IPS-18a (cell line): Measurements from ENCODE around the gene PLD1.

Experiments used
- H3K27ac ChIP-seq: one replicate; pipeline ENCODE4 v1.5.1; 2013; ENCODE audit warnings: low read length
- H3K27me3 ChIP-seq: one replicate; pipeline ENCODE4 v1.6.1; 2013; ENCODE audit warnings: mild to moderate bottlenecking, low read length; ENCODE audit not compliant: control insufficient read depth, insufficient read depth
- H3K36me3 ChIP-seq: one replicate; pipeline ENCODE4 v1.6.1; 2013; ENCODE audit warnings: low read depth, low read length; ENCODE audit not compliant: control insufficient read depth
- H3K4me1 ChIP-seq: one replicate; pipeline ENCODE4 v1.6.1; 2013; ENCODE audit warnings: low read depth, low read length; ENCODE audit not compliant: control insufficient read depth
- H3K4me3 ChIP-seq: one replicate; pipeline ENCODE4 v1.5.1; 2013; ENCODE audit warnings: low read length
- H3K9ac ChIP-seq: one replicate; pipeline ENCODE4 v1.6.1; 2013; ENCODE audit warnings: mild to moderate bottlenecking, low read length, moderate library complexity
- H3K9me3 ChIP-seq: one replicate; pipeline ENCODE4 v1.6.1; 2013; ENCODE audit warnings: low read depth, low read length; ENCODE audit not compliant: control insufficient read depth

The PLD1 gene

GRCh38 chr3:171775943-171776342, 34.3 kb downstream of the PLD1 start:
- Histone ChIP-seq H3K4me1 (peaks cover 3% of the 10 kb centered on the region), H3K36me3 (no peaks in the 10 kb centered on the region), H3K4me3 (no peak overlapping the region), H3K27ac (no peak overlapping the region), H3K9ac (no peak overlapping the region), H3K9me3 (no peaks in the 10 kb centered on the region), H3K27me3 (no peaks in the 10 kb centered on the region)

- no peak overlapping the region for H3K27ac ChIP-seq
- no peaks in the 10 kb centered on the region for H3K27me3 ChIP-seq
- H3K9me3 ChIP-seq: no peaks in the 10 kb centered on the region
- H3K4me3 ChIP-seq: no peak overlapping the region
- no peak overlapping the region for H3K9ac ChIP-seq
- H3K36me3 ChIP-seq: no peaks in the 10 kb centered on the region
- H3K4me1 ChIP-seq: peaks cover 3% of the 10 kb centered on the region
Measured at GRCh38 chr3:171774521-171774920, 35.8 kb downstream of the PLD1 start.

- peaks cover 2% of the 10 kb centered on the region for H3K4me1 ChIP-seq
Measured at GRCh38 chr3:171772427-171773056, 37.7 kb downstream of the PLD1 start.

GRCh38 chr3:171770689-171771620, 39.3 kb downstream of the PLD1 start:
- H3K4me3 ChIP-seq: no peak overlapping the region
- no peaks in the 10 kb centered on the region for H3K36me3 ChIP-seq
- H3K4me1 ChIP-seq: no peaks in the 10 kb centered on the region
- H3K9ac ChIP-seq: no peak overlapping the region
- no peaks in the 10 kb centered on the region for H3K27me3 ChIP-seq
- no peaks in the 10 kb centered on the region for H3K9me3 ChIP-seq
- no peak overlapping the region for H3K27ac ChIP-seq

More at GRCh38 chr3:171772427-171773056, 37.7 kb downstream of the PLD1 start:
- no peaks in the 10 kb centered on the region for H3K27me3 ChIP-seq
- H3K36me3 ChIP-seq: no peaks in the 10 kb centered on the region
- no peak overlapping the region for H3K27ac ChIP-seq
- no peak overlapping the region for H3K9ac ChIP-seq
- no peak overlapping the region for H3K4me3 ChIP-seq
- no peaks in the 10 kb centered on the region for H3K9me3 ChIP-seq

GRCh38 chr3:171769461-171769860, 40.8 kb downstream of the PLD1 start:
- Histone ChIP-seq H3K27me3 (no peaks in the 10 kb centered on the region), H3K9me3 (no peaks in the 10 kb centered on the region), H3K27ac (no peak overlapping the region), H3K4me3 (no peak overlapping the region), H3K9ac (no peak overlapping the region), H3K36me3 (no peaks in the 10 kb centered on the region), H3K4me1 (no peaks in the 10 kb centered on the region)

- Histone ChIP-seq H3K27ac (no peak overlapping the region), H3K4me3 (no peak overlapping the region), H3K9me3 (no peaks in the 10 kb centered on the region), H3K9ac (no peak overlapping the region), H3K27me3 (no peaks in the 10 kb centered on the region), H3K4me1 (no peaks in the 10 kb centered on the region), H3K36me3 (no peaks in the 10 kb centered on the region)
Measured at GRCh38 chr3:171768986-171769385, 41.3 kb downstream of the PLD1 start.

- Histone ChIP-seq H3K27me3 (no peaks in the 10 kb centered on the region), H3K9ac (no peak overlapping the region), H3K9me3 (no peaks in the 10 kb centered on the region), H3K4me3 (no peak overlapping the region), H3K36me3 (no peaks in the 10 kb centered on the region), H3K27ac (no peak overlapping the region), H3K4me1 (no peaks in the 10 kb centered on the region)
Measured at GRCh38 chr3:171768281-171768900, 41.9 kb downstream of the PLD1 start.

- H3K4me1 ChIP-seq: no peaks in the 10 kb centered on the region
- H3K4me3 ChIP-seq: no peak overlapping the region
- H3K9me3 ChIP-seq: no peaks in the 10 kb centered on the region
- H3K27me3 ChIP-seq: no peaks in the 10 kb centered on the region
- H3K36me3 ChIP-seq: no peaks in the 10 kb centered on the region
- no peak overlapping the region for H3K9ac ChIP-seq
- no peak overlapping the region for H3K27ac ChIP-seq
Measured at GRCh38 chr3:171765511-171765887, 44.8 kb downstream of the PLD1 start.

- no peaks in the 10 kb centered on the region for H3K4me1 ChIP-seq
- no peaks in the 10 kb centered on the region for H3K36me3 ChIP-seq
- no peak overlapping the region for H3K9ac ChIP-seq
- no peaks in the 10 kb centered on the region for H3K9me3 ChIP-seq
- no peaks in the 10 kb centered on the region for H3K27me3 ChIP-seq
- H3K4me3 ChIP-seq: no peak overlapping the region
- no peak overlapping the region for H3K27ac ChIP-seq
Measured at GRCh38 chr3:171763392-171763791, 46.9 kb downstream of the PLD1 start.

GRCh38 chr3:171760477-171760876, 49.8 kb downstream of the PLD1 start:
- H3K9ac ChIP-seq: no peak overlapping the region
- H3K27me3 ChIP-seq: no peaks in the 10 kb centered on the region
- H3K9me3 ChIP-seq: no peaks in the 10 kb centered on the region
- no peak overlapping the region for H3K27ac ChIP-seq
- H3K36me3 ChIP-seq: no peaks in the 10 kb centered on the region
- H3K4me3 ChIP-seq: no peak overlapping the region
- H3K4me1 ChIP-seq: no peaks in the 10 kb centered on the region

- H3K9ac ChIP-seq: no peak overlapping the region
- no peak overlapping the region for H3K4me3 ChIP-seq
- no peak overlapping the region for H3K27ac ChIP-seq
- H3K4me1 ChIP-seq: no peaks in the 10 kb centered on the region
- H3K9me3 ChIP-seq: no peaks in the 10 kb centered on the region
- no peaks in the 10 kb centered on the region for H3K36me3 ChIP-seq
- H3K27me3 ChIP-seq: no peaks in the 10 kb centered on the region
Measured at GRCh38 chr3:171758109-171758508, 52.2 kb downstream of the PLD1 start.
